HG03060 (cell line): Measurements from ENCODE around the gene B3GAT3.
A peak's percentile ranks its signal among the peaks of the same experiment; 100 is the strongest.
"Not testable (repeated sequence)": the region's sequence is repeated elsewhere in the genome, so short reads cannot be mapped to it uniquely, and the experiment has no call there.

Experiments used
- ATAC-seq: cut with Tn5 transposase; IDR thresholded peaks from one replicate; pipeline ENCODE4 v1.9.1; 2021; ENCODE audit warnings: low read depth, moderate number of reproducible peaks; ENCODE audit not compliant: unreplicated experiment

B3GAT3 gene

GRCh38 chr11:62604460-62605120 lies 17.2 kb downstream of the B3GAT3 start:
- no peak for ATAC-seq

GRCh38 chr11:62603776-62604299 lies 17.9 kb downstream of the B3GAT3 start:
- ATAC-seq: no peak

GRCh38 chr11:62603072-62603408 lies 18.7 kb downstream of the B3GAT3 start:
- no peak for ATAC-seq

DNA sequence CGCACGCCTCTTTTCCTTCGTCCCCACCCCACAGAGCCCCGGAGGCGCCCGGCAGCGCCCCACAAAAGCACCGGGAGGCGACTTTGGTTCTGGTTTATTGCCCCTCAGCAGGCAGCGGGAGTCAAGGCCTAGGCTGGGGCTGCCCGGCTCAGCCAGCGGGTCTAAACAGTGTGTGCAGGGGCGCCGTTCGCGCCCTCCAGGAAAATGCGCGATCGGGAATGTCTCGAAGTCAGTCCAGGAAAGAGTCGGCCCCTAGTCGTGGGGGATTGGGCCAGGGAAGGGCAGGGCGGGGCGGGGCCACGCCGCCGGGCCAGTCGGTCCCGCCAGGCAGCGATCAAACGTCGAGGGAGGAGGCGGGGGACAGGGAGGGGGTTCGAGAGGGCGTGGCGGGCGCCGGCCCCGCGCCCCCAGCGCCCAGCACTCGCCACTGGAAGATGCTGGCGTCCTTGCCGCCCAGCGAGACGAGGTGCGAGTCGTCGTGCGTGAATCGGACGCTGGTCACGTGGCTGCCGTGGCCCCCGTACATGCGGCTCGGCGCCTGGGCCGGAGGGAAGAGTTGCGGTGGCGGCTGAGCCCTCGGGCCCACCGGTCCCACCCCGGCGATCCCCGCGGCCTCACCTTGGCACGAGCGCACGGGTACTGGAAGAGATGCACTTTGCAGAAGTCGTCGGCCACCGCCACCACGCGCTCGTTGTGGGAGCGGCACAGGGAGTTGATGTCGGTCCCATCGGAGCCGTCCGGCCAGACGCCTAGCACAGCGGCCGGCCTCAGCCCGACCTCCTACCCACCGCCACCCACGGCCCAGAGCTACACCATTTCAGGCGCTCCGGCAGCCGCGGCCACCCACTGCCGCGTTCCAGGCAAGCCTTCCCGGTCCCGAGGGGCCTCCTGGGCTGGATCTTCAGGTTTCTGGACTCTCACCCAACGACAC lies 19.4 kb downstream of the B3GAT3 start:
- ATAC-seq: no peak

DNA sequence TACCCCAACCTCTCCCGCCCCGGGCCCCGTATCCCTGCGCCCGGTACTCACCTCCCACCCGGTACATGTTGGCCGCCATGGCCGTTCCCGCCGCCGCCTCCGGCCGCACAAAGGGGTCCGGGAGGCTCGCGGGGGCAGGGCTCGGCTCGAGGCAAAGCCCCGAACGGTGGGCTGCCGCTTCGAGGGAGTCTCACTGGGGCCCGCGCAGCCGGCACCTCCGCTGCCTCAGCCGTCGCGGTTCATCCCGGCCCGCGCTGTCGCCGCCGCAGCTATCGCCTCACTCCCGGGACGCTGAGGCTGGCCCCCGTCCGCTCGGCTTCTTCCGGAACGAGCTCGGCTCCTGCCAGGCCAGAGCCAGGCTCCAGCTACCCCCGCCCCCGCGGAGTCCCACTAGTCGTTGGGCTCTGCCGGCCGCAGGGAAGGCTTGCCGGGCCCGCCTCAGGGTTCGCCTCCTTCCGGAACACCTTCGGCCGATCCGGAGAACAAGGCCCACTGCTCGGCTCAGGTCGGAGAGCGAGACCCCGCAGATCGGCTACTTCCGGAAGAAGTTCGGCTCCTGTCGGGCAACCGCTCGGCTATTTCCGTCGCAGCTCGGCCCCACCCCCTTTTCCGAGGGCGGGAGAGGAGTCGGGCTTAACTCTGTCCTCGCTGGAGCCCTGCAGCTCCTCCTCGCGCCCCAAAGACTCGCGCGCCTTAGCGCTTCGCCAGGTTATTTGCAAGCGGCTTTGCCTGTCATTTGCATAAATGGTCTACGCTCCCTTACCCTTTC lies 20.2 kb downstream of the B3GAT3 start, which contains the start of gene MTA2:
MTA2 (minus strand) TSS at position 494 of the 769 bp plus-strand sequence; CDS start at position 79, 415 bp downstream.
- ATAC-seq: peak; percentile 66

- ATAC-seq: no peak
Measured at GRCh38 chr11:62601122-62601371, 20.7 kb downstream of the B3GAT3 start.

DNA sequence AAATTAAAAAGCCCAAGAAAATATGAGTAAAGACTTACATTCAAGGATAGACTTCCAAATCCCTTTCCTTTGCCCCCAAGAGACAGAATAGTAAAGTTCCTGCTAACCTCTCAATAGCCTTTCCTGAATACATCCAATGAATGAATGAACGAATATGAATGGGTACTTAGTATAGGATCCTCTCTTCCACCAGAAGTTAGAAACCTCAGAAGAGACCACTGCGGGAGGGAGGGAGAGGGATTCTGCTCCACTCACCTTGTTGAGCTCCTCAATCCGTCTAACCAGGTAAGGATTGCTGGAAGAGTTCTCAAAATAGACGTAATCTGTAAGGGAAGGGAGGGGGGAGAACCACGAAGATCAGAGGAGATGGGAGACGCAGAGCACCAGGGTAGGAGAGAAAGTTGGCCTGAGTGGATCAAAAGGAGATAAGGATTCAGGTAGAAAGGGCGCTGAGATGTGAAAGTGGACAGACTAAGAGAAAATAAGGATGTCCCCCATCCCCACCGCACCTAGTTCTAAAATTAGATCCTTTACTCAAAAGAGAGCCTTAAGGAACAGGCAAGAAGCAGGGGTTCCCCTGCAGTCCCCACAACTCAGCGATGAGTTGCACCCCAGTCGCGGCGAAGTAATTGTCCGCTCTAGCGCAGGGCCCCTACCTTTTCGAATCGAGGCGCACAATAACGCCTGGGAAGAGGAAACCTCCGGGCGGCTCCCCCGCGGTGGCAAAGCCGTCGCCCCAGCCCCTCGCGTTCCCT lies 21.2 kb downstream of the B3GAT3 start:
- no peak for ATAC-seq

- no peak for ATAC-seq
Measured at GRCh38 chr11:62599901-62600300, 21.9 kb downstream of the B3GAT3 start.

DNA sequence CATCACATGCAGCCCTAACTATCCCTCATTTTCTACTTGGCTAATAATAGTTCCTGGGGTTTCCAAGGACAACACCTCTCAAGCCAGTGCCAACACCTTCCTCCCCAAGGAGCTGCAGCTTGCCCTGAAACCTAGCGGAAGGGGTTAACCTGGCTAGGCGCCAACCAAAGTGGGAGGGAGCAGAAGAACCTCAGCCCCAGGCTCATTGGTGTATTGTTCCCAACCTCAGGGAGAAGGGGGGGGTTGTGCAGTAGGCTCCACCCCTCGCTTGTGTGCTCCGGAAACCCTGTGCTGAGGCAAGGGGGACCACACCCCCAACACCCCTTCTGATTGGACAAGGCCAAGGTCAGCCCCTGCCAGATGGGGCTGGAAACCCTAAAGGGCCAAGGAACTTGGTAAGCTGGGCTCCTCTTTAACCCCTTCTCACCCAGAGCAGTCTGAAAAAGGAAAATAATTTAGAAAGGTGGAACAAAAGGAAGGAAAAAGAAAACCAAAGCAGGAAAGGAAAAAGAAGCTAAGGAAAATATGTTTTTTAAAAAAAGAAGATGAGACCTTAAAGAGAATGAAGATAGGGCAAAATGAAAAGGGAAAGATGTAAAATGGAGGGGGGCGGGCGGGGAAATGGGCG lies 22.6 kb downstream of the B3GAT3 start:
- peak; percentile 35 for ATAC-seq

DNA sequence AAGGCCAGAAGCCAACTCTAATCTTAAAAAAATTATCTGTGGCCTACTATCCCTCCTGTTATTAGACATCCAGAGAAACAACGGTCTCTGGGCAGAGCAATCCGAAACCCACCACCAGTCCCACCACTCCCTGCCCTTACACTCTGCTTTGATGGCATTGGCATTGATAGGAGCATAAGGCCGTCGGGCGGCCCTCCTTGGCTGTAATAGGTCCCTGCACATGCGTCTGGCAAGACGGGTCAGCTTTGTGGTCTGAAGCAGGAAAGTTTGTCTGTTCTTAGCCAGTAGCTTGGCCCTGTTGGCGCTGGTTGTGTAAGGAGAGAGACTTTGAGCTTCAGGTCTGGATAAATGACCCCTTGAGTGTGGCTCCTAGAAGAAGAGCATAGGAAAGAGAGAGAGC lies 26.7 kb downstream of the B3GAT3 start:
- ATAC-seq: no peak

- no peak for ATAC-seq
Measured at GRCh38 chr11:62593434-62594044, 28.2 kb downstream of the B3GAT3 start.

GRCh38 chr11:62592989-62593421 lies 28.8 kb downstream of the B3GAT3 start:
- ATAC-seq: no peak

GRCh38 chr11:62592146-62592815 lies 29.5 kb downstream of the B3GAT3 start:
- no peak for ATAC-seq

DNA sequence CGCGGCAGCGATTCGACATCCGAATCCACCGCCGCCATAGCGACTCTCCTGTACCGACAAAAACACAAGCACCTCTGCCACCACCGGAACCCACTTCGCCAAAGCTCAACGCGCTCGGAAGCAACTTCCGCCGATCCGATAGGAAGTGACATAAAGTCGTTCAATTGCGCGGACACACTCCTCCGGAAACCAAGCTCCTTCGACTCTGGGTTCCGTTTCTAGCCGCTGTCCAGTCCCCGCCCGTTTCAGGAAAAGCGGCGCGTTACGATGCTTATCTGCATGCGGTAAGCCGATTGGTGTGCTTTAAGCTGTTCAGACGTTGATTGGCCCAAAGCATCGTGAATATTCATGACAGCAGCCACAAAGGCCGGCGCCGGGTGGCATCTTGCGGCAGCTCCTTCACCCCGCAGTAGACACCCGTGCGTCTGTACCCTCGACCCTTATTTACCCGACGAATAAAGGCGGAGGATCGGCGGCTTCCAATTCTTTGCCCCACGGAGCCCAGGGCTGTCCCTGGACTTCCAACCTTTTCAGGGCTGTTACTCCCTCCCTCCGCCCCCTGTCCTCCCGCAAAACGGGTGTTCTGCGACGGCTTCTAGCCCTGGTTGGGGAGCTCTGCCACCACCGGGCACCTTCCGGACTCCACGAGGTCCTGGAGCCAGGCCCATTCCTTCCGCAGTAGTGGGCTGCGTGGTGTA lies 30.2 kb downstream of the B3GAT3 start, which contains the start of gene TUT1:
TUT1 (minus strand) TSS at position 76 of the 698 bp plus-strand sequence; CDS start at position 38, 38 bp downstream.
- ATAC-seq: peak; percentile 88

GRCh38 chr11:62588966-62589637 lies 32.7 kb downstream of the B3GAT3 start:
- ATAC-seq: no peak

DNA sequence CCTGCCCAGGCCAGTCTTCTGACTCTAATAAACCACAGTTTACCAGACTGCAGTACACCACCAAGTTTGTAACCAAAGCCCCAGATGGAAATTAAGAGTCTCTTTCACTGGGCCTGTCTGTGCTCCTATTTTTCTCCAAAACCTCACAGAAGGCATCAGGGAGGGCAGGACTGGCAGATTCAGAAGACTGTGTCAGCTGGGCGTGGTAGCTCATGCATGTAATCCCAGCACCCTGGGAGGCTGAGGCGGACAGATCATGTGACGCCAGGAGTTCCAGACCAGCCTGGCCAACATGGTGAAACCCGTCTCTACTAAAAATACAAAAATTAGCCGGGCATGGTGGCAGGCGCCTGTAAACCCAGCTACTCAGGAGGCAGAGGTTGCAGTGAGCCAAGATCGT lies 36.4 kb downstream of the B3GAT3 start:
- ATAC-seq: not testable (repeated sequence)

GRCh38 chr11:62581735-62582134 lies 40.1 kb downstream of the B3GAT3 start:
- ATAC-seq: not testable (repeated sequence)
